22Rv1 (cell line): ENCODE measurements around the gene BCAS4.
A peak's percentile ranks its signal among the peaks of the same experiment; 100 is the strongest.
"Not testable (repeated sequence)": the region's sequence is repeated elsewhere in the genome, so short reads cannot be mapped to it uniquely, and the experiment has no call there.

Experiments
- H3K27ac ChIP-seq: fragments of 450-650 bp; 2 replicates; pipeline ENCODE4 v1.5.1; 2017
- ZFX ChIP-seq: fragments of 450-650 bp; IDR thresholded peaks from 2 replicates; pipeline ENCODE4 v1.6.1; 2017; ENCODE audit warnings: antibody characterized with exemption, borderline replicate concordance
- TF ChIP-seq, protein P1 (sequence below): fragments of 450-650 bp; IDR thresholded peaks from 2 replicates; pipeline ENCODE4 v1.5.1; 2017; ENCODE audit warnings: mild to moderate bottlenecking

BCAS4 gene

GRCh38 chr20:50790651-50791277 is 4.1 kb upstream of the BCAS4 start:
- peak overlapping the region; percentile 65 for H3K27ac ChIP-seq
- TF ChIP-seq ZFX, result no peak
- TF ChIP-seq, protein P1, sequence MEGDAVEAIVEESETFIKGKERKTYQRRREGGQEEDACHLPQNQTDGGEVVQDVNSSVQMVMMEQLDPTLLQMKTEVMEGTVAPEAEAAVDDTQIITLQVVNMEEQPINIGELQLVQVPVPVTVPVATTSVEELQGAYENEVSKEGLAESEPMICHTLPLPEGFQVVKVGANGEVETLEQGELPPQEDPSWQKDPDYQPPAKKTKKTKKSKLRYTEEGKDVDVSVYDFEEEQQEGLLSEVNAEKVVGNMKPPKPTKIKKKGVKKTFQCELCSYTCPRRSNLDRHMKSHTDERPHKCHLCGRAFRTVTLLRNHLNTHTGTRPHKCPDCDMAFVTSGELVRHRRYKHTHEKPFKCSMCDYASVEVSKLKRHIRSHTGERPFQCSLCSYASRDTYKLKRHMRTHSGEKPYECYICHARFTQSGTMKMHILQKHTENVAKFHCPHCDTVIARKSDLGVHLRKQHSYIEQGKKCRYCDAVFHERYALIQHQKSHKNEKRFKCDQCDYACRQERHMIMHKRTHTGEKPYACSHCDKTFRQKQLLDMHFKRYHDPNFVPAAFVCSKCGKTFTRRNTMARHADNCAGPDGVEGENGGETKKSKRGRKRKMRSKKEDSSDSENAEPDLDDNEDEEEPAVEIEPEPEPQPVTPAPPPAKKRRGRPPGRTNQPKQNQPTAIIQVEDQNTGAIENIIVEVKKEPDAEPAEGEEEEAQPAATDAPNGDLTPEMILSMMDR, result peak; percentile 97

DNA sequence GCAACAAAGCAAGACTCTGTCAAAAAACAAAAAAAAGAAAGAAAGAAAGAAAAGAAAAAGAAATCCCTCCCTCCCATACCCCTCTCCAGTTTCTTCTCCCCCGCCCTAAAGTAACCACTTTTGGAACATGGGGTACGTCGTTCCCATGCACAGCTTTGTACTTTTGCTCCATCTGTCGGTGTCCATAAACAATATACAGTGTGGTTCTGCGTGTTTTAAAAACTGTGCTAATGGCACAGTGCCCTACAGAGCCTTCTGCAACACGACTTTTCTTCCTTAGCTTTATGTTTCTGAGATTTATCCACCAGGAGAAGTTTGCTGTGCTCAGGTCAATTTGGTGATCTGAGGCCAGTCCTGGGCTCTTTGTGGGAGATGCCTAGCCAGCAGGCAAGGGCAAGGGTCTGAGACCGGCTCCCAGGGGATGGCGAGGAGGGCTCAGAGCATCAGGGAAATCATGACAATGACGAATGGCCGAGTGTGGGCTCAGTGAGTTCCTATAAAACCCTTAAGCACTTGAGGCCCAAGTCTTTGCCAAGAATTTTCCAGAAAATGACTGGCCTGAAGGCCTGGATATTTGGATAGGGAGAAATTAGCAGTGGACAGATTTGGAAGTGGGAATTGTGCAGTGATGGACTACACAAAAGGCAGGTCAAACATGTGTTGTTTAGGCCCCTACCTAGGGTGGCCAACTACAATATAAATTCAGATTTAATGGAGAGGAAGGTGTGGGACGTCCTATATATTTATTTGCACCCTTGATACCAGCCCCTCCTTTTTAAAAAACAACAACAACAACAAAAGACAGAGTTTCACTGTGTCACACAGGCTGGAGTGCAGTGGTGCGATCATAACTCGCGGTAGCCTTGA is 1.9 kb upstream of the BCAS4 start:
- TF ChIP-seq, protein P1, result no peak
- no peak for TF ChIP-seq ZFX
- H3K27ac ChIP-seq, result no peak overlapping the region

DNA sequence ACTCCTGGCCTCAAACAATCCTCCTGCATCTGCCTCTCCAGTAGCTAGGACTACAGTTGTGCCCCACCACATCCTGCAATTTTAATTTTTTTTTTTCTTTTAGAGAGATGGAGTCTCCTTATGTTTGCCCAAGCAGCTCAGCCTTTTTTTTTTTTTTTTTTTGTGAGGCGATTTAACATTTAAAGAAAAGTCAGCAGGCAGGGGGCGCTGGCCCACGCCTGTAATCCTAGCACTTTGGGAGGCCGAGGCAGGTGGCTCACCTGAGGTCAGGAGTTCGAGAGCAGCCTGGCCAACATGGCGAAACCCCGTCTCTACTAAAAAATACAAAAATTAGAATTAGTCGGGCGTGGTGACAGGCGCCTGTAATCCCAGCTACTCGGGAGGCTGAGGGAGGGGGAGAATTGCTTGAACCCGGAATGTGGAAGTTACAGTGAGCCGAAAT is 1.3 kb upstream of the BCAS4 start:
- TF ChIP-seq, protein P1, result peak; percentile 77
- H3K27ac ChIP-seq, result not testable (repeated sequence)

GRCh38 chr20:50794181-50794845 is 548 bp upstream of the BCAS4 start:
- H3K27ac ChIP-seq, result no peak overlapping the region
- no peak for TF ChIP-seq ZFX
- TF ChIP-seq, protein P1, result no peak

DNA sequence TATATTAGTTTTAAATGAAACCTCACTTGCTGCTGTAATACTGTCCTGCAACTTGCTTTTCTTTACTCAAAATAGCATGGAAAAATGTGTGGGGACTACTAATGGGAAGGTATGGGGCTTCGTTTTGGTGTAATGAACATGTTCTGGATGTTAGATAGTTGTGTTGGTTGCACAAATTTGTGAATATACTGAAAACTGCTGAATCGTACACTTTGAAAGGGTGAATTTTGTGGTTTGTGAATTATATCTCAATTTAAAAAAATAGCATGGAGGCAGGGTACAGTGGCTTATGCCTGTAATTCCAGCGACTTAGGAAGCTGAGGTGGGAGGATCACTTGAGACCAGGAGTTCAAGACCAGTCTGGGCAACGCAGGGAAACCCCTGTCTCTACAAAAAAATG is 2.3 kb downstream of the BCAS4 start:
- no peak for TF ChIP-seq ZFX
- TF ChIP-seq, protein P1, result no peak
- no peak overlapping the region for H3K27ac ChIP-seq

DNA sequence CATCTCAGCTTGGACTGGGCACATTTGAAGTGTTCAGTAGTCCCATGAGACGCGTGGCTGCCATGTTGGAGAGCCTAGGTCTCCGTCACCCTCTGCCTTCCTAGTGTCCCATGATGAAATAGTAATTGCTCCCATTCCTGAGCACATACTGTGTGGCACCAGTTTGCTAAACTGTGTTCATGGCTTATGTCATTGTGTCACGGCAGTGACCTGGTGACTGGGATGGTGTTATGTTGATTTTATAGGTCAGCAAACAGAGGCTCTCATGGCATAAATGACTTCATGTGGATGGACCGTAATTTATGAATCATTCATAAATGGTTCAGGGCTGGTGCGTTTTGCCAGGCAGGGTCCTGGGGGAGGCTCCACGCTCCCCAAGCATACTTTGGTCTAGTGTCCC is 3.8 kb downstream of the BCAS4 start:
- TF ChIP-seq, protein P1, result no peak
- TF ChIP-seq ZFX, result no peak
- no peak overlapping the region for H3K27ac ChIP-seq
